Tibial nerve (tissue), 4 donors: ENCODE results near the gene UPP1.

Experiments
- EP300 ChIP-seq, 2 donors: sonication (generic); formaldehyde crosslinking; IDR thresholded peaks; one replicate each; pipeline ENCODE4 v1.6.1; 2017; ENCODE audit warnings: antibody characterized with exemption in 2 of 2, mild to moderate bottlenecking in 1 of 2
- TF ChIP-seq, protein P1 (sequence below), 5 experiments: fragments of 200-600 bp in 3 of 5; fragments of 450-650 bp in 2 of 5; sonication (generic) in 3 of 5; IDR thresholded peaks; one replicate each; pipeline ENCODE4 v1.5.1; 2016 to 2019; ENCODE audit warnings: antibody characterized with exemption in 5 of 5, mild to moderate bottlenecking in 3 of 5, moderate library complexity in 2 of 5

DNA sequence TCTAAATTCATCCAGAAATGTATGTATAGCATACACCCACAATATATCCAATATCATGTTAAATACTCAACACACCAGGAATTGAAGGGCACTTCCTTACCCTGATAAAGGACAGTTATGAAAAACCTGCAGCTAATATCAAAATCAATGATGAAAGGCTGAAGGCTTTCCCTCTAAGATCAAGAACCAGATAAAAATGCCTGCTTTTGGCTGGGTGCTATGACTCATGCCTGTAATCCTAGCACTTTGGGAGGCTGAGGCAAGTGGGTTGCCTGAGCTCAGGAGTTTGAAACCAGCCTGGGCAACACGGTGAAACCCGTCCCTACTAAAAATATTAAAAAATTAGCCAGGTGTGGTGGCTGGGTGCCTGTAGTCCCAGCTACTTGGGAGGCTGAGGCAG, 21.6 kb upstream of the UPP1 start:
- TF ChIP-seq, protein P1, sequence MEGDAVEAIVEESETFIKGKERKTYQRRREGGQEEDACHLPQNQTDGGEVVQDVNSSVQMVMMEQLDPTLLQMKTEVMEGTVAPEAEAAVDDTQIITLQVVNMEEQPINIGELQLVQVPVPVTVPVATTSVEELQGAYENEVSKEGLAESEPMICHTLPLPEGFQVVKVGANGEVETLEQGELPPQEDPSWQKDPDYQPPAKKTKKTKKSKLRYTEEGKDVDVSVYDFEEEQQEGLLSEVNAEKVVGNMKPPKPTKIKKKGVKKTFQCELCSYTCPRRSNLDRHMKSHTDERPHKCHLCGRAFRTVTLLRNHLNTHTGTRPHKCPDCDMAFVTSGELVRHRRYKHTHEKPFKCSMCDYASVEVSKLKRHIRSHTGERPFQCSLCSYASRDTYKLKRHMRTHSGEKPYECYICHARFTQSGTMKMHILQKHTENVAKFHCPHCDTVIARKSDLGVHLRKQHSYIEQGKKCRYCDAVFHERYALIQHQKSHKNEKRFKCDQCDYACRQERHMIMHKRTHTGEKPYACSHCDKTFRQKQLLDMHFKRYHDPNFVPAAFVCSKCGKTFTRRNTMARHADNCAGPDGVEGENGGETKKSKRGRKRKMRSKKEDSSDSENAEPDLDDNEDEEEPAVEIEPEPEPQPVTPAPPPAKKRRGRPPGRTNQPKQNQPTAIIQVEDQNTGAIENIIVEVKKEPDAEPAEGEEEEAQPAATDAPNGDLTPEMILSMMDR (IDR thresholded peaks at IDR 0.05) = no peak
- TF ChIP-seq EP300 (IDR thresholded peaks at IDR 0.05) = no peak
